Fibroblast of mammary gland (primary cell): ENCODE measurements around the gene ADPRM.
"Not testable (repeated sequence)": the region's sequence is repeated elsewhere in the genome, so short reads cannot be mapped to it uniquely, and the experiment has no call there.

Experiments
- DNase-seq: peaks from one replicate; pipeline ENCODE4 v3.0.0-alpha.2; 2010; ENCODE audit warnings: low read depth
- H3K4me3 ChIP-seq: 2 replicates; pipeline ENCODE4 v1.5.1; 2011; ENCODE audit warnings: low read depth, mild to moderate bottlenecking, low read length, moderate library complexity; ENCODE audit not compliant: control insufficient read depth
- TF ChIP-seq, protein P1 (sequence below): conservative IDR thresholded peaks from 2 replicates; pipeline ENCODE4 v1.5.1; 2011; ENCODE audit warnings: low read depth, low read length, inconsistent platforms; ENCODE audit not compliant: control insufficient read depth, insufficient read depth

The ADPRM gene

DNA sequence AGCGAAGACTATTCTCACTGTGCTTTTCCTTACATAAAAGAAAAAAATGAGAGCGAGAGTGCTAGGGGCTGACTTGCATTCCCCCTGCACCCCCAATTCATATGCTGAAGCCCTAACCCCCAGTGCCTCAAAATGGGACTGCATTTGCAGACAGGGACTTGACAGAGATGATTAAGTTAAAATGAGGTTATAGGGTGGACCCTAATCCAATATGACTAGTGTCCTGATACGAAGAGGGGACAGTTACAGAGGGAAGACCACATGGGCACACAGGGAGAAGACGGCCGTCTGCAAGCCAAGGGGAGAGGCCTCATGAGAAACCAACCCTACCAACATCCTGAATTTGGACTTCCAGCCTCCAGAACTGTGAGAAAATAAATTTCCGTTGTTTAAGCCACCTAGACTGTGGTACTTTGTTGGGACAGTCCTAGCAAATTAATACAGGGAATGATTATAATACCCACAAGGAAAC lies 34.0 kb downstream of the ADPRM start:
- TF ChIP-seq, protein P1, sequence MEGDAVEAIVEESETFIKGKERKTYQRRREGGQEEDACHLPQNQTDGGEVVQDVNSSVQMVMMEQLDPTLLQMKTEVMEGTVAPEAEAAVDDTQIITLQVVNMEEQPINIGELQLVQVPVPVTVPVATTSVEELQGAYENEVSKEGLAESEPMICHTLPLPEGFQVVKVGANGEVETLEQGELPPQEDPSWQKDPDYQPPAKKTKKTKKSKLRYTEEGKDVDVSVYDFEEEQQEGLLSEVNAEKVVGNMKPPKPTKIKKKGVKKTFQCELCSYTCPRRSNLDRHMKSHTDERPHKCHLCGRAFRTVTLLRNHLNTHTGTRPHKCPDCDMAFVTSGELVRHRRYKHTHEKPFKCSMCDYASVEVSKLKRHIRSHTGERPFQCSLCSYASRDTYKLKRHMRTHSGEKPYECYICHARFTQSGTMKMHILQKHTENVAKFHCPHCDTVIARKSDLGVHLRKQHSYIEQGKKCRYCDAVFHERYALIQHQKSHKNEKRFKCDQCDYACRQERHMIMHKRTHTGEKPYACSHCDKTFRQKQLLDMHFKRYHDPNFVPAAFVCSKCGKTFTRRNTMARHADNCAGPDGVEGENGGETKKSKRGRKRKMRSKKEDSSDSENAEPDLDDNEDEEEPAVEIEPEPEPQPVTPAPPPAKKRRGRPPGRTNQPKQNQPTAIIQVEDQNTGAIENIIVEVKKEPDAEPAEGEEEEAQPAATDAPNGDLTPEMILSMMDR: no peak
- no peak for DNase-seq
- H3K4me3 ChIP-seq: no peak overlapping the region

DNA sequence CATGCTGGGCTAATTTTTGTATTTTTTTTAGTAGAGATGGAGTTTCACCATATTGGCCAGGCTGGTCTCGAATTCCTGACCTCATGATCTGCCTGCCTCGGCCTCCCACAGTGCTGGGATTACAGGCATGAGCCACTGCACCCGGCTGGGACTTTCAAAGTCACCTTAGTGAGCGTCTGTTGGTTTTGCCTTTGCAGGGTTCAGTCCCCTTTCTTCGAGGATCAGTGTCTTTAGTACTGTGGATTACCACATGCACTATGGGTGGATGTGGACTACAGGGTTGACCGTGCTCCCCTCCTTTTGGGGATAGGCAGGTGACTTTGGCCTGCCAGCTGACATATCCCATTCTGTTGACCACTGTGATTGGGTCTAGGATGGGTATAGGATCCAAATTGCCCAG lies 34.7 kb downstream of the ADPRM start:
- DNase-seq, H3K4me3 ChIP-seq: not testable (repeated sequence)

DNA sequence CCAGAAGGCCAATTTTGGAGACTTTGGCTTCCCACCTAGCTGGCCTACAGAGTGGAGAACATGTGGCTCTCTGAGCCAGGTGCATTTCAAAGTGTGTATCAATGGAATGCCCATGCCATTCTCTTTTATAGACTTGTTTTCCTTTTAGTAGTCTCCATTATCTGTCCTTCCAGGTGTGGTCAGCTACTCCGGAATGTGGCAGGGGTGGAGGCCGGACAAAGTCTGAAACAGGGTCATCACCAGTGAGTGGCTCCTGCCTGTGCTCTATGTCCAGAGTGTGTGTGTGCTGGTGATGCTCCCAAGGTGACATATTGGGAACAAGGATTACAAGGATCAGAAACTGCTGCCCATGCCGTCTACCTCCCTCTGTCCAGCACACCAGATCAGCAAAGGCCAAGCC lies 36.3 kb downstream of the ADPRM start:
- H3K4me3 ChIP-seq: no peak overlapping the region
- TF ChIP-seq, protein P1: no peak
- DNase-seq: no peak

DNA sequence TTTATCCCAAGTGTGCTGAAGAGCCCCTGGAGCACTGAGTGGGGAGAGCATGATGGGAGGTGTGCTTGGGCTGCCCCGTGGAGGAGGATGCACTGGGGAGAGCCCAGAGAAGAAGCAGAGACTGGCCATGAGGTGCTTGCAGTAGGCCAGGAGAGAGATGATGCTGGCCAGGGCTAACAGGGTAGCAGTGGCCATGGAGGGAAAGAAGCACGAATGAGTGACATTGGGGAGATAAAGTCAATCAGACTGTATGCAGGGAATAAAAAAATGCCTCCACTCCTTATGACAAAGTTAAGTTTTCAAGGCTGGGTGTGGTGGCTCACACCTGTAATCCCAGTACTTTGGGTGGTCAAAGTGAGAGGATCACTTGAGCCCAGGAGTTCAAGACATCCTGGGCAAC lies 37.9 kb downstream of the ADPRM start:
- H3K4me3 ChIP-seq: no peak overlapping the region
- TF ChIP-seq, protein P1: no peak
- no peak for DNase-seq

DNA sequence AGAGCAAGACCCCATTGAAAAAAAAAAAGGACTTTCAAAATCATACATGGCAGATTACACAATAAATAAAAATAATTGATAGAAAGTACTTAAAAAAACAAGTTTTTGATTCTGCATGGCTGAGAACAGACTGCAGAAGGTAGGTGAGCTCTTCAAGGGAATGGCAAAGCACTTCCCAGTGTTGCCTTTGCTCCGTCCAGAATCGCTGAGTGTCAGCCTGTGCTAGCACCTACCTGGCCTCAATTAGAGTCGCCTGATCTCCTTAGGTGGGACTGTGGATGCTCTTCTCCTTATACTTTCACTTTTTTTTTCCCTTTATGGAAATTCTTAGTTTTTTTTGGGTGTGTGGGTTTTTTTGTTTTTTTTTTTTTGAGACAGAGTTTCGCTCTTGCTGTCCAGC lies 38.4 kb downstream of the ADPRM start:
- no peak overlapping the region for H3K4me3 ChIP-seq
- DNase-seq: no peak
- TF ChIP-seq, protein P1: no peak

DNA sequence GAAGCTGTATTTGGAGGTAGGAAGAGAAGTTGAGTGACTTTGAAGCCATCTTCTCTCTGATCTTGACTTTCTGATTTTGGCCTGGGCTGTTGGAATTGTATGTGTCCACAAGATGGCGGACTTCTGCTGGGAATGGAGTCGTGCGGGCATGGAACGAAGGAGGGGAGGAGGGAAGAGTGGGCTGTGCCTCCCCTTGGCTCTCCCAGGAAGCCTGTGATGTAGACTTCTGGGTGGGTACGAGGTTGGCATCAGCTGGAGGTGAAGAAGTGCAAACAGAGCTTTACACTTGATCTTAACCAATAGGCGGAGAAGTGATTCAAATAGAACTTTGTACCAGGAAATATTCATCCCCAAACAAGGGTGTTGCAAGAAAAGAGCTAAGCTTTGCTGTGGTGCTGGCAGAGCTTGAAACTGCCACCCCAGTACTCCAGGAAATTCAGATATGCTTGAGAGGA lies 39.8 kb downstream of the ADPRM start:
- TF ChIP-seq, protein P1: peak; percentile 92
- H3K4me3 ChIP-seq: no peak overlapping the region
- DNase-seq: peak; percentile 66

DNA sequence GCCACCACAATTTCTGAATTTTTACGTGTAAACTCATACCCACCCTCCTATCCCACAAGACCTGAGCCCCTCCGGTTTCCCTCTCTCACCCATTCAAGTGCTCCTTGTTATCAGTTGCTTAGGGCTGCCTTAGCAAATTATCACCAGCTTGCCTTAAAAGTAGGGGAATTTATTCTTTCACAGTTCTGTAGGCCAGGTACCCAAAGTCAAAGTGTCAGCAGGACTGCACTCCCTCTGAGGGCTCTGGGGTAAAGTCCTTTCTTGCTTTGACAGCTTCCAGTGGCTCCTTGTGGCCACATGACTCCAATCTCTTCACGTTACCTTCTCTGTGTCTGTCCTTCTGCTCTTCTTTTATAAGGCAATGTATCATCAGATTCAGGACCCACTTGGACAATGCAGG lies 40.3 kb downstream of the ADPRM start:
- TF ChIP-seq, protein P1: no peak
- H3K4me3 ChIP-seq: no peak overlapping the region
- DNase-seq: no peak
